HG03520 (cell line): ENCODE data around the gene CELA2B.
"Not testable (repeated sequence)": the region's sequence is repeated elsewhere in the genome, so short reads cannot be mapped to it uniquely, and the experiment has no call there.

Experiments used
- ATAC-seq: cut with Tn5 transposase; IDR thresholded peaks from one replicate; pipeline ENCODE4 v1.9.1; 2021; ENCODE audit warnings: mild to moderate bottlenecking, moderate library complexity; ENCODE audit not compliant: unreplicated experiment

CELA2B gene

DNA sequence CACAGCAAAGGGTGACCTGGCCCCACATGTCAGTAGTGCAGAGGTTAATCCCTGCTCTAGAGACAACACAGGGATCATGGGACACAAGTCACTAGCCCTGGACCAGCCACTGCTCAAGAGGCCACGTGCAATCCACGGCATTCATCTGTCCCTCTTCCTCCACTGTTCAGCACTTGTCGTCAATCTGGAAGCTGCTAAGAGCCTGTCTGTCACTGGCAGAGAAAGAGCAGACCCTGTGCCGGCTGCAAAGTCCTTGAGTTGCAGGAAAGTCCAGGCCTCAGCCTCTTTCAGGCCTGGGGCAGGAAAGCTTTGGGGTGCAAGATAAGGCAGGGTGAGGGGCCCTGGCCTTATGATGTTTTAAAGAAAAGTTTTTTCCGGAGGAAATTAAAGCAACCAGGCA lies 16.7 kb downstream of the CELA2B start:
- ATAC-seq = no peak

DNA sequence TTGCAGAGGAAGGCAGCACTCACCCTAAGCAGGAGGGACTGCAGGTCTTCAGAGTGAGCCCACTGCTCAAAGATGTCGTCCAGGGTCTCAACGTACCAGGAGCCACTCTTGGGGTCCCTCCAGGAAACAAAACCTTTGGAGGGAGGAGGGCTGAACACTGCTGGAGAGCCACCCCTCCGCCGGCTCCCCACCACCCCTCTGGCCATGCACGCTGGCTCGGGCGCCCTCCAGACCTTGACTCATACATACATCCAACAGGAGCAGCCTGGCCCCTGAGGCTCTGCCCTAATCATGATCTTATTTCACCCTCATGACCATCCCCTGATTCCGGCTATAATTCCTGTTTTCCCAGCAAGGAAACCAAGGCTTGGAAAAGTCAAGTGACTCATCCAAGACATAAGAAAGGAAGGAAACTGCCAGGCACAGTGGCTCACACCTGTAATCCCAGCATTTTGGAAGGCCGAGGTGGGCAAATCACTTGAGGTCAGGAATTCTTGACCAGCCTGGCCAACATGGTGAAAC lies 18.0 kb downstream of the CELA2B start:
- no peak for ATAC-seq

DNA sequence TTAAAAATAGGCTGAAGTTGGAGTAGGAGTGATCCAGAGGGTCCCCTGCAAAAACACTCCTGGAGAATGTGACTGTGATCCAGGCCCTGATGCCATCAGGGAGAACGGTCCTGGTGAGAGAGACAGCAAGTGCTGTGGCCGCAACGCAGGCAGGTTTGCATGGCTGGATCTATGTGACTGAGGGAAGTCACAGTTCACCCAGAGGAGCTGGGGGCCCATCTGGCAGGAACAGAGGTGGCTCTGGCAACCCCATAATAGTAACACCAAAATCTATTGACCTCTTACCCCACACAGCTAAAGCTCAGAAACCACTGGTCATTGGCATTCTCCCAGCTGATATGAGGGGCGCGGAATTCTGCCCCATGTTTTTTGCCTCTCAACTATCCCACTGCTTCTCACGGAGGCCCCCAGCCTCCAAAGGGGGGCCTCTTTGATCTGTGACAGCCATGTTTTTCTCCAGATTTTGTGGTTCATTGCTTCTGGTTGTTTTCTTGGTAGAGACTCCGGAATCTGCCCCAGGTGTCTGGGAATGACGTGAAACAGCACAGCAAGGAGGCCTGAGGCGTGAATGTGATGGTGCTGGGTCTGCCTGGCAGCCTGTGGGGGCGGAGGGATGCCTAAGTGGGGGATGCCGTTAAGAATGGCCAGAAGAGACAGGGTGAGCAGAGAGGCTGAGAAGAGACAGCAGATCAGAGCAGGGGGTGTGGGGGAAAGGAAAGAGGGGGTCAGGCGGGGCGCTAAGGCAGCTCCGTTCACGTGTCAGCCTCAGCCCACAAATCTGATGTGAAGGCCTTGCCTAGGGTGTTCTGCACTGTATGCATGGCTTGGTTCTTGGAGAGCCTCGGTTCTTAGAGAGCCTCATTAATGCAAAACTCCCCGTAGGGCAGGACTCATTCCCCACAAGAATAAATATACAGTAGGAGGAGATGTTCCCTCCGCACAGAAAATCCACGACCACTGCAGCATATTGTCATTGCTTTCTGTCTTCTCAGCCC lies 24.6 kb downstream of the CELA2B start:
- ATAC-seq = no peak

DNA sequence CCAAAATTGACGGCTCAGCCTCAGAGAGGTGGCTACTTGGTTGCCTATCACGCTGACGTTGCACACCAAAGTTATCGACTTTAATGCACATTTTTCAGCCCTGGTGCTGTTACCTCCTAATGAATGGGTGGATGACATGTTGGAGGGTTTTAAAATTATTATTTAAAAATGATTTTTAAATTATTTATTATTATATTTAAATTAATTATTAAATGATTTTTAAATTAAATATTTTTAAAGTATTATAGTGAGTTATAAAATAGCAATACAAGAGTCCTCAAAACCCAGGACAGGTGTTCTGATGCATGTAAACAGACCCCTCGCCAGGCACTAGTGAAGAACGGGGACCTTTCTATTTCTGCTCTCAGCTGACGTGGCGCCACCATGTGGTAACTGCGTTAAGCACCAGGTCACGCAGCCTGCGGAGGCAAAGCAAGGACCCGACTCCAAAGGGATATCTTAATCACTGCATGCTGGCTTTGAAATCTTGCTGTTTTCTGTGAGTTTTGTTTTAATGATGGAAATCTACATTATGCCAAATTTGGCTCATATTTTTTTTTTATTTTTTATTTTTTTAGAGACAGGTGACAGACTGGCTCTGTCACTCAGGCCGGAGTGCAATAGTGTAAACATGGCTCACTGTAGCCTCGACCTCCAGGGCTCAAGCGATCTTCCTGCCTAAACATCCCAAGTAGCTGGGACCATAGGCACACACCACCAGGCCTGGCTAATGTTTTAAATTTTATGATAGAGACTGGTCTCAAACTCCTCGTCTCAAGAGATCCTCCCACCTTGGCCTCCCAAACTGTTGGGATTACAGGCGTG lies 25.5 kb downstream of the CELA2B start:
- ATAC-seq = no peak

DNA sequence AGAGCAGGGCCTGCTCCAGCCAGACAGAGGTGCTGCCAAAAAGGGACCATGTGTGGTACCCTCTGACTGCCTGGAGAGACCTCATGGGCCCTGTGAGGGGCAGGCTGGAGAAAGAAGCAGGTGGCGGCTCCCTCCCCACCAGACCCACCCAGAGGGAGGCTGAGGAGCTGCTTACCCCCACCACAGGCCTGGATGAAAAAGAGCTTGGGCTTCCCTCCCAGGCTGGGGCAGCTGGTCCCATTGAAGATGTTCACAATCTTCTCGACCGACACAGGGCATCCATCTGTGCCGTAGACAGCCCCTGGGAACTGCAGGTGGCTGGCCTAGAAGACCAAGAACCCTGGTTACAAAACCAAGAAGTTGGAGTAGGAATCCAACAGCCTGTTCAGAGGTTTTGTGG lies 28.5 kb downstream of the CELA2B start:
- ATAC-seq = no peak

DNA sequence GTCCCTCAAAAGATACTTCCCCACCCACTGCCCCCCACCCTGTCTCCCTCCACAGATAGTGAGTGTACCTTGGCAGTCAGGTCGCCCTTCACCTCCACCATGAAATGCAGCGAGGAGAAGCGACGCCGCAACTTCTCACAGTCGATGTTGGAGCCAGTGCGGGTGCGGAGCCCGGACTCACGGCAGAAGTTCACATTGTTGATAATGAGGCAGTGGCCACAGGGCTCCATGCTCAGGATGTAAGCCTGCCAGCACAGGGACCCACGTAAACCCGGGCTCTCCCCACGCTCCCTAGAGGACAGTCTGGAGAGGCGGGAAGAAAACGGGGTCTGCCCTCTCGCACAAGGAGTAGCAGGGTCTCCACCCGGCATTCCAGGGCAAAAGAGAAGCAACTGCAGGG lies 30.9 kb downstream of the CELA2B start:
- no peak for ATAC-seq

DNA sequence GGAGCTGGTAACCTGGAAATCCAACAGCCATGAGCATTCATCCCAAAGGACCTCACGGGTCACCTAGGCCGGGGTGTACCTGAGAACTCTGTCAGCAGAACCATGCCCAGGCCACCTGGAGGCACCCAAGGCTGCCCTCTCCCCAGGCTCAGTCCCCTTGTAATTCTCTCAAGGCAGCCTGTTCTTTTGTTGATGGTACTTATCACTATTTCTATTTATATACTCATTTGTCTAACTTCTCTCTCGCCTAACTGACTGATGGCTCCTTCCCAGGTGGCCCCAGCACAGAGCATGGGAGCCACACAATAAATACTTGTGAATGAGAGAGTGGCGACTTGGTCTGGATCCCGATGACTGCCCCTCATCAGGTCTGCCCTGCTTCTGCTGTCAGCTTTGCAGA lies 31.4 kb downstream of the CELA2B start:
- no peak for ATAC-seq

DNA sequence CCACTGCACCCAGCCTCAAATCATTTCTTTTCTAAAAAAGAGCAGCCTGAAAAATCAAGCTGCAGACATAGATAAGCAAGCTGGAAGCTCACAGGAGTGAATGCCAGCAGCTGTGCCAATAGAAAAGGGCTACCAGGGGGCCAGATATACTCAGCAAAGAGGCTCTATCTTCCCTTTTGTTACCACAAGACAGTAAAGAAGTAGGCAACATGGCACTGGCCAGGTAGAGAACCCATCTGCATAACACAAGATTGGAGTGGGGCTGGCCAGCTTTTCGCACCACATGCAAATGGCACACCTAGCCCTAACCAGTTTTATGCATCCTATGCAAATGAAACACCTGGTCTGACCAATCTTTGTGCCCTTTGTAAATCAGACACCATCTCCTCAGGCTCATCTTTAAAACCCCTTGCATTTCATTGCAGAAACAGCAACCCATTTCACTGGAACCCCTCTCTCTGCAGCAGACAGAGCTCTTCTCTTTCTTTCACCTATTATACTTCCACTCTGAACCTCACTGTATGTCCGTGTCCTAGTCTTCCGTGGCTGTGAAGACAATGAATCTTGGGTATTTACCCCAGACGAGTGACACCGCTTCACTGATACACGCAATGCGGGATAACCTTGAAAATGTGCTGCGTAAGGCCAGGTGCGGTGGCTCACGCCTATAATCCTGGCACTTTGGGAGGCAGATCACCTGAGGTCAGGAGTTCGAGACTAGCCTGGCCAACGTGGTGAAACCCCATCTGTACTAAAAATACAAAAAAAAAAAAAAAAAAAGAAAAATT lies 33.0 kb downstream of the CELA2B start:
- no peak for ATAC-seq

DNA sequence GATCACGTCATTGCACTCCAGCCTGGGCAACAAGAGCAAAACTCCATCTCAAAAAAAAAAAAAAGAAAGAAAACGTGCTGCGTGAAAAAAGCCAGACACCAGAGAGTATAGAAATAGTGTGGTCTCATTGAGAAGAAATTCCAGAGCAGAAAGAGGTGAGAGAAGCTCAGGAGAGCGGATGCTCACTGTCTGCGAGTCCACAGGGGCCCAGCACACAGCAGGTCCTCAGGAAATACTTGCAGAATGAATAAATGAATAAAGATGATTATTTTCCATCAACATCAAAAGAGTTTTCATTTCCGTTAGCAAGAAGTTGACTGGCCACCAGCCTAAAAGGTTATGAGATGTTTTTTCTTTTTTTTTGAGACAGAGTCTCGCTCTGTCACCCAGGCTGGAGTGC lies 33.7 kb downstream of the CELA2B start:
- ATAC-seq = no peak

DNA sequence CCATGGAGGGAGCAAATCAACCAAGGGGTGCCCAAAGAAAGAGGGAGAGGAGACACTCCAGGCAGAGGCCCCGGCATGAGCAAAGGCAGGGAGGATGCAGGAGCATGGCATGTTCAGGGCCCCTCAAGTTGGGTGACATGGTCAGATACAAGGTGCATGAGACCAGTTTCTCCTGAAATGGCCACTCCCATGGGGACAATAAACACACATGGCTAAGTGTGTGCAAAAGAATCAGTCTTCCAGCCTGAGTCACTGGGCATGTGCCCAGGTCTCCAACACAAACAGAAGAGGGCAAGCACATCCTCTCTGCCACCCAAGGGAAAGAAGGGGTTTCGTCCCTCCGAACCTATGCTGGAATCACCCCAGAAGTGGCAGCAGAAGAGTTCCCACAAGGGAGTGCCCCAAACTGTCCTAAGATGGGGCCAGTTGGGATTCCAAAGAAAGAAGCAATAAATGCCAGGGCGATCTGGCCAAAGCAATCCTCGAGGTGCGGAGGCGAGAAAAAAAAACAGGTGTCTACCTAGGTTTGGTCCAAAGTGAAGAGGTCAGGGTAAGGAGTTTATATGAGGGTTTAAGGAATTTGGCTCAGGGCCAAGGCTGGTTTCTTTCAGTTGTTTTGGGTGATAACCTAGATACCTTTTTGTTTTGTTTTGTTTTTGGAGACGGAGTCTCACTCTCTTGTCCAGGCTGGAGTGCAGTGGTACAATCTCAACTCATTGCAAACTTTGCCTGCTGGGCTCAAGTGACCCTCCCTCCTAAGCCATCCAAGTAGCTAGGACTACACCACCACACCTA lies 34.9 kb downstream of the CELA2B start:
- no peak for ATAC-seq

DNA sequence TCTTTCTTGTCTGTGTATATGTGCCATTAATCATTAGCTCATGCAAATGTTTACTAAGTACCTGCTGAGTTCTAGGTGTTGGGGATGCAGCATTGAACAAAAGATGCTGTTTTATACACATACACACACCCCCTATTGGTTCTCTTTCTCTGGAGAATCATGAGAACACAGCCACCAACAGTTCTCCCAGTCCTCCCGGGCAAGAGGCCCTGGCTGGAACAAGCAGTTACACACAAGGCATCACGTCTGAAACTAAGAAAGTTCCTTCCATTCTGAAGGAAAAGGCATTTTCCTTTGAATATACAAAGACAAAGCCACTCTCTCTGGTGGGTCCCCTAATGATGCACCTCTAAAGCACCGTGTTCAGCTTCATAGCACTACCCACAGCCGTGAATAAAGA lies 37.3 kb downstream of the CELA2B start:
- ATAC-seq = no peak

DNA sequence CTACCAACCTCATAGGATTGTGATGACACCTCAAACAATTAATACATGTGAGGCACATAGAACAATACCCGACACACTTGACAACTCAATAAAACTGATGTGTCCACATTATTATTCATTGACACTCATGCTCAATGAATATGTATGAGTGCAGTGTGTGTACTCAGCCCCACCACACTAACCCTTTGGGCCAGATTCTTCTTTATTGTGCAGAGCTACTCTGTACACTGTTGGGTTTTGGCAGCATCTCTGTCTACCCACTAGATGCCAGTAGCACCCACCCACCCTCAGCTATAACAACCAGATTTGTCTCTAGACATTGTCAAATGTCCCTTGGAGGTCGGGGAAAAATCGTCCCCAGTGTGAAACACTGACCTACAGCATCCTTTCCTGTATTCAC lies 38.0 kb downstream of the CELA2B start:
- no peak for ATAC-seq

DNA sequence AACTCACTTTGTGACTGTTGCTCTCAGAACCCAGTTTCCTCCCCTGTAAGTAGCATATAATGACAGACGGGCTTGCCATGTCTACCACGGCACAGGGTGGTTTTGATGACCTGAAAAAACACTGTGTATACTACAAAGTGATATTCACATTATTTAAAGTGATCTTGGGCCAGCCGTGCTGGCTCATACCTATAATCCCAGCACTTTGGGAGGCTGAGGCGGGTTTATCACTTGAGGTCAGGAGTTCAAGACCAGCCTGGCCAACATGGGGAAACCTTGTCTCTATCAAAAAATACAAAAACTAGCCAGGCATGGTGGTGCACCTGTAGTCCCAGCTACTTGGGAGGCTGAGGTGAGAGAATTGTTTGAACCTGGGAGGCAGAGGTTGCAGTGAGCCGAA lies 38.7 kb downstream of the CELA2B start:
- not testable (repeated sequence) for ATAC-seq

DNA sequence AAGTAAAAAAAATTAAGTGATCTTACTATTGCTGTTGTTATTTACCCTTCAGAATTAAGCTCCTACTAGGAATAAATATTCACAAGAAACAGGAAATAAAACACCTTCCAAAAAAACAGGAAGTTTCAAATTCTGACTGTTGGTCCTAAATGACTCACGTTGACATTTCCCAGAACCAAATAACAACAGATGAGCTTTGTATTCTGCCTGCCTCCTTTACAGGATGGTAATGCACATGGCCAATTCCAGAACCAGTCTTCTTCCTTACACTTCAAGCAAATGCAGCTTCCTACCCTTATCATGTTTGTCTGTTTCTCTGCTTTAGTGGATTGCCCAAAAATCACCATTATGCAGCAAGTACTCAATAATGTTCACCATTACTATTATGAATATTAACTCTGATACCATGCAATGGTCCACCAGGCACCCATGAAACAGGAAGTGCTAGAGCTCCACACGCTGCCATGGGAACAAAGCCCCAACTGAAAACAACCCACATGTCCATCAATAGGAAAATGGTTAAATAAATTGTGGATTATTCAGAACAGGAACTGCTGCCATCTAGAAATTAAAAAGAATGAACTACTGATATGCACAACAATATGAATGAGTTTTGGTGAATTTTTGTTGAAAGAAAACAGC lies 39.2 kb downstream of the CELA2B start:
- no peak for ATAC-seq

DNA sequence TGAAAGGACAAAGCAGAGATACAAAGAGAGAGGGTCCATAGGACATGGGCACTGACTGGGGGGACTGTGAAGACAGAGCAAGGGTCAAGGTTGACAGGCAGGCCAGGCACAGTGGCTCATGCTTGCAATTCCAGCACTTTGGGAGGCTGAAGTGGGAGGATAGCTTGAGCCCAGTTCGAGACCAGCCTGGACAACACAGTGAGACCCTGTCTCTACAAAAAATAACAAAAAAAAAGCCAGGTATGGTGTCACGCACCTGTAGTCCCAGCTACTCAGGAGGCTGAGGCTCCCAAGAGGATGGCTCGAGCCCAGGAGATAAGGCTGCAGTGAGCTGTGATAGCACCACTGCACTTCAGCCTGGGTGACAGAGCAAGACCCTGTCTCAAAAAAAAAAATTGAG lies 43.7 kb downstream of the CELA2B start:
- ATAC-seq = no peak

DNA sequence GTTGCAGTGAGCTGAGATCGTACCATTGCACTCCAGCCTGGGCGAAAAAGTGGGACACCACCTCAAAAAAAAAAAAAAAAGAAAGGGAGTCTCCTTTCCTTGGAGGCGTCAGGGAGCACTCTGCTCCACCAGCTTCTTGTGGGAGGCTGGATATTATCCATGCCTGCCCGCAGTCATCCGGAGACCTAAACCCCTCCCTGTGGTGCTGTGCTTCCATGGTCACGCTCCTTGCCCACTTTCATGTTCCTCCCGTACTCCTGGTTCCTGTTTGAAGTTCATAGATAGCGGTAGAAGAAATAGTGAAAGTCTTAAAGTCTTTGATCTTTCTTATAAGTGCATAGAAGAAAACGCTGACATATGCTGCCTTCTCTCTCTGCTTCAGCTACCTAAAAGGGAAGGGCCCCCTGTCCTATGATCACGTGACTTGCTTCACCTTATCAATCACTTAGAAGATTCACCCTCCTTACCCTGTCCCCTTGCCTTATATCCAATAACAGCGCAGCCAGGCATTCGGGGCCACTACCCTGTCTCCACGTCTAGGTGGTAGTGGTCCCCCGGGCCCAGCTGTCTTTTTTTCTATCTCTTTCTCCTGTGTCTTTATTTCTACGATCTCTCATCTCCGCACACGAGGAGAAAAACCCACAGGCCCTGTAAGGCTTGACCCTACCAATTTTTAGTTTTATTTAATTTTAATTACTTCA lies 45.5 kb downstream of the CELA2B start:
- not testable (repeated sequence) for ATAC-seq

DNA sequence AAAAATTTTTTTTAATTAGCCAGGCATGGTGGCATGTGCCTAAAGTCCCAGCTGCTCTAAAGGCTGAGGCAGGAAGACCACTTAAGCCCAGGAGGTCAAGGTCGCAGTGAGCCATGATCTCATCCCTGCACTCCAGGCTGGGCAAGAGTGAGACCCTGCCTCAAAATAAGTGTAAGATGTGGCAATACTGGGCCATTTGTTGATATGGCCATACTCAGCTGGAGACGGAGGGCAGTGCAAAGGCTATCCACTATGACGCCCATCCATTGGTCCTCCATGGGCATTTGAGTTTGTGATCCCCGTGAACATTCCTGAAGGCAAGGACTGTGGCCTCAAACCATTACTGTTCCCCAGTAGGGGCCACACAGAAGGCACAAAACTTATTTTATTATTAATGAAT lies 46.6 kb downstream of the CELA2B start:
- no peak for ATAC-seq

DNA sequence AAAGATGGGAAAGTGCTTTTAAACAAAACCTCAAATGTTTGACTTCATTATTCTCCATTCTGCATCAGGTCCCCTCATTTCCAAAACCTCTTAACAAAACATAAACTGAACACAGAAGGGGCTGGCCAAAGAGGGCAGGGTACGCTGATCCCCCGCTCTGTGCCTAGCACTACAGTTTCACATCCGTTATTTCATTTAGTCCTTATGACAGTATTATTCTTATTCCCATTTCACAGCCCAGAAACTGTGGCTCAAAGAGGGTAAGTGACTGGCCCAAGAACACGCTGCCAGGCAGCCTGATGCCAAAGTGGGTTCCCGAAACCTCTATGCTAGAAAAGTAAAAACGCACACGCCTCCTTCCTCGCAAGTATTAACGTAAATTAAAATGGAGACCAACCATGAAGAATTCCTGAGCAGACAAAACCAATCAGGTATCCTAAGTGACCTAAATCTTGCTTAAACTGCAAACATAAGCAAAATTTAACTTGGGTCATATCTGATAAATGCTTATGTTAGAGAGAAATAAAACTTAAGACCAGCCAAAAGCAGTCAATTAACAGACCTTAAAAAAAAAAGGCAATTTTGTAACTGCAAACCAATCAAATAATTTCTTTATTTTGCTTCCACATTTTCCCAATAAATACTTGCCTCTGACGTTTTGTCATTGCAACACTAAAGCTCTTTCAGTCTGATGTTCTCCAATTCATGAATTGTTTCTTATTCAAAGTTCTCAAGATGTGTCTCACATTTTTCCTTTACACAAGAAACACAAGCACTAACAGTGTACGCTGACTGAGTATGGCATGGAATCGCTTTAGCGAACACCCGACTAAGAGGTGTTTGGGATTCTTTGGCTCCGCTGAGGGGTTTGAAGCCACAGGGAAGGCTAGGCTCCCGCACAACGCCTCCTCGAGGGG lies 47.5 kb downstream of the CELA2B start:
- ATAC-seq = no peak
